ENCODE results near the gene EEA1.

GRCh38 chr12:92779902-92780301, 149.2 kb downstream of the EEA1 start:
- TF ChIP-seq, protein P1, sequence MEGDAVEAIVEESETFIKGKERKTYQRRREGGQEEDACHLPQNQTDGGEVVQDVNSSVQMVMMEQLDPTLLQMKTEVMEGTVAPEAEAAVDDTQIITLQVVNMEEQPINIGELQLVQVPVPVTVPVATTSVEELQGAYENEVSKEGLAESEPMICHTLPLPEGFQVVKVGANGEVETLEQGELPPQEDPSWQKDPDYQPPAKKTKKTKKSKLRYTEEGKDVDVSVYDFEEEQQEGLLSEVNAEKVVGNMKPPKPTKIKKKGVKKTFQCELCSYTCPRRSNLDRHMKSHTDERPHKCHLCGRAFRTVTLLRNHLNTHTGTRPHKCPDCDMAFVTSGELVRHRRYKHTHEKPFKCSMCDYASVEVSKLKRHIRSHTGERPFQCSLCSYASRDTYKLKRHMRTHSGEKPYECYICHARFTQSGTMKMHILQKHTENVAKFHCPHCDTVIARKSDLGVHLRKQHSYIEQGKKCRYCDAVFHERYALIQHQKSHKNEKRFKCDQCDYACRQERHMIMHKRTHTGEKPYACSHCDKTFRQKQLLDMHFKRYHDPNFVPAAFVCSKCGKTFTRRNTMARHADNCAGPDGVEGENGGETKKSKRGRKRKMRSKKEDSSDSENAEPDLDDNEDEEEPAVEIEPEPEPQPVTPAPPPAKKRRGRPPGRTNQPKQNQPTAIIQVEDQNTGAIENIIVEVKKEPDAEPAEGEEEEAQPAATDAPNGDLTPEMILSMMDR (conservative IDR thresholded peaks at IDR 0.05; ENCODE audit: low read depth, low read length): no peak
- TF ChIP-seq EZH2 (IDR thresholded peaks at IDR 0.05; ENCODE audit: borderline replicate concordance, low read depth, low read length, poor library complexity, severe bottlenecking): no peak

Measured in A673 (cell line).